ENCODE measurements around the gene HDAC1. TPM values are rescaled to one million over a fixed set of nuclear protein-coding genes. Genes with fewer than 3 reads are reported as not detected.
"Not testable (repeated sequence)": the region's sequence is repeated elsewhere in the genome, so short reads cannot be mapped to it uniquely, and the experiment has no call there.

HDAC1 gene
- total RNA-seq, 2 donors from 2014 or later, result 34.8 to 34.9 TPM

- peak; percentile 58 for DNase-seq
- intact Hi-C loops (cut with DNase I), result no loop called here
These were observed 46.2 kb downstream of the HDAC1 start for GRCh38 chr1:32337855-32338636.

GRCh38 chr1:32338637-32339145, 46.8 kb downstream of the HDAC1 start:
- intact Hi-C loops (cut with DNase I), result no loop called here
- ATAC-seq (no peak), DNase-seq (no peak)

More at GRCh38 chr1:32337855-32338636, 46.2 kb downstream of the HDAC1 start:
- peak in 1 of 2 donors; percentile 44 for ATAC-seq

- no peak for DNase-seq
- peak in 1 of 2 donors; percentile 2 for ATAC-seq
- intact Hi-C loops (cut with DNase I), result no loop called here
These were observed 47.6 kb downstream of the HDAC1 start for GRCh38 chr1:32339363-32339978.

- ATAC-seq (peak in 1 of 2 donors; percentile 10), DNase-seq (no peak)
- intact Hi-C loops (cut with DNase I), result no loop called here
These were observed 49.4 kb downstream of the HDAC1 start for GRCh38 chr1:32341186-32341757.

- no peak for DNase-seq
- intact Hi-C loops (cut with DNase I), result no loop called here
- ATAC-seq, result no peak
These were observed 50.1 kb downstream of the HDAC1 start for GRCh38 chr1:32341971-32342370.

GRCh38 chr1:32342704-32343103, 50.8 kb downstream of the HDAC1 start:
- intact Hi-C loops (cut with DNase I), result no loop called here
- ATAC-seq (no peak), DNase-seq (no peak)

GRCh38 chr1:32345289-32345827, 53.5 kb downstream of the HDAC1 start:
- DNase-seq (no peak), ATAC-seq (peak in 1 of 2 donors; percentile 53)

GRCh38 chr1:32346532-32347157, 54.8 kb downstream of the HDAC1 start:
- intact Hi-C loops (cut with DNase I), result no loop called here
- DNase-seq (no peak), ATAC-seq (no peak)

More at GRCh38 chr1:32345289-32345827, 53.5 kb downstream of the HDAC1 start:
- intact Hi-C loops (cut with DNase I), result no loop called here

- intact Hi-C loops (cut with DNase I), result no loop called here
- ATAC-seq (no peak), DNase-seq (peak; percentile 80)
These were observed 57.4 kb downstream of the HDAC1 start for GRCh38 chr1:32349211-32349708.

- intact Hi-C loops (cut with DNase I), result no loop called here
- ATAC-seq (peak; percentile 58 to 73), DNase-seq (peak; percentile 82)
These were observed 59.0 kb downstream of the HDAC1 start for GRCh38 chr1:32350785-32351398.

- DNase-seq (peak; percentile 95), ATAC-seq (peak; percentile 94 to 95)
- intact Hi-C loops (cut with DNase I), result no loop called here
These were observed 59.7 kb downstream of the HDAC1 start for GRCh38 chr1:32351399-32352238.

GRCh38 chr1:32352239-32352745, 60.4 kb downstream of the HDAC1 start:
- DNase-seq, result no peak
- intact Hi-C loops (cut with DNase I), result no loop called here
- no peak for ATAC-seq

- DNase-seq, result peak; percentile 51
- ATAC-seq, result no peak
- intact Hi-C loops (cut with DNase I), result no loop called here
These were observed 61.0 kb downstream of the HDAC1 start for GRCh38 chr1:32352831-32353383.

GRCh38 chr1:32353431-32353830, 61.5 kb downstream of the HDAC1 start:
- intact Hi-C loops (cut with DNase I), result no loop called here
- ATAC-seq (peak in 1 of 2 donors; percentile 6), DNase-seq (no peak)

GRCh38 chr1:32353886-32354570, 62.1 kb downstream of the HDAC1 start:
- peak; percentile 80 for DNase-seq
- intact Hi-C loops (cut with DNase I), result no loop called here
- peak; percentile 10 to 14 for ATAC-seq

- intact Hi-C loops (cut with DNase I), result not testable (repeated sequence)
These were observed 63.9 kb downstream of the HDAC1 start for GRCh38 chr1:32355778-32356177.

GRCh38 chr1:32356478-32356877, 64.6 kb downstream of the HDAC1 start:
- ATAC-seq, result no peak
- no peak for DNase-seq
- intact Hi-C loops (cut with DNase I), result no loop called here

More at GRCh38 chr1:32355778-32356177, 63.9 kb downstream of the HDAC1 start:
- DNase-seq, ATAC-seq: not testable (repeated sequence)
